PC-3 (cell line): Measurements from ENCODE around the gene LPIN2. TPM values are rescaled to one million over a fixed set of nuclear protein-coding genes. Genes with fewer than 3 reads are reported as not detected.

ENCODE experiments used
- ATAC-seq: fragments of 200-7000 bp; cut with Tn5 transposase; 2 replicates; pipeline ENCODE4 v1.9.1; 2020; ENCODE audit warnings: mild to moderate bottlenecking, moderate library complexity
- BruUV-seq: library from RNA; stranded (reverse); fragments of 400-500 nt; replicated peaks from 2 replicates; lab custom pipeline; 2021; lab: Mats Ljungman, UMichigan
- CTCF ChIA-PET: fragments of 300-600 bp; sonication (Branson Sonifier 250); formaldehyde crosslinking; loops from one replicate; lab custom pipeline; 2022; ENCODE audit warnings: antibody characterized with exemption; lab: Charles Lee
- POLR2A ChIA-PET: fragments of 300-600 bp; sonication (Branson Sonifier 250); formaldehyde crosslinking; loops from one replicate; lab custom pipeline; 2022; ENCODE audit warnings: antibody characterized with exemption; ENCODE audit not compliant: unreplicated experiment; lab: Charles Lee
- DNase-seq: peaks from one replicate; pipeline ENCODE4 v3.0.0-alpha.2; 2015
- H2AFZ ChIP-seq: fragments of 300-600 bp; sonication (generic); 2 replicates; pipeline ENCODE4 v1.6.0; 2016; ENCODE audit warnings: antibody characterized with exemption, low read length
- H3F3A ChIP-seq: fragments of 300-600 bp; sonication (generic); one replicate; pipeline ENCODE4 v1.6.0; 2017; ENCODE audit warnings: antibody characterized with exemption, low read length, control low read depth, mild to moderate bottlenecking; ENCODE audit not compliant: unreplicated experiment
- H3K27ac ChIP-seq: fragments of 300-600 bp; sonication (generic); 2 replicates; pipeline ENCODE4 v1.5.1; 2016; ENCODE audit warnings: mild to moderate bottlenecking, low read length
- H3K27me3 ChIP-seq: fragments of 300-600 bp; sonication (generic); 2 replicates; pipeline ENCODE4 v1.6.1; 2016; ENCODE audit warnings: low read length, mixed read lengths
- H3K36me3 ChIP-seq: fragments of 300-600 bp; sonication (generic); 2 replicates; pipeline ENCODE4 v1.6.1; 2016; ENCODE audit warnings: low read depth, mixed run types, low read length, mixed read lengths
- H3K4me1 ChIP-seq: fragments of 300-600 bp; sonication (generic); 2 replicates; pipeline ENCODE4 v1.5.1; 2016; ENCODE audit warnings: low read length; ENCODE audit not compliant: insufficient read depth
- H3K4me2 ChIP-seq: fragments of 300-600 bp; sonication (generic); 2 replicates; pipeline ENCODE4 v1.6.0; 2016; ENCODE audit warnings: low read length
- H3K4me3 ChIP-seq: fragments of 300-600 bp; sonication (generic); 2 replicates; pipeline ENCODE4 v1.5.1; 2016; ENCODE audit warnings: mild to moderate bottlenecking, low read length, mixed read lengths
- H3K79me2 ChIP-seq: fragments of 300-600 bp; sonication (generic); 2 replicates; pipeline ENCODE4 v1.6.1; 2017; ENCODE audit warnings: low read length, mixed read lengths
- H3K9ac ChIP-seq: fragments of 300-600 bp; sonication (generic); 2 replicates; pipeline ENCODE4 v1.6.0; 2016; ENCODE audit warnings: mild to moderate bottlenecking, low read length
- H3K9me2 ChIP-seq: fragments of 300-600 bp; sonication (generic); replicated peaks from 2 replicates; pipeline ENCODE4 v1.6.1; 2016; ENCODE audit warnings: mixed run types, low read length, mixed read lengths
- H3K9me3 ChIP-seq: fragments of 300-600 bp; sonication (generic); 2 replicates; pipeline ENCODE4 v1.6.1; 2016; ENCODE audit warnings: low read length, mixed read lengths
- H4K20me1 ChIP-seq: fragments of 300-600 bp; sonication (generic); 2 replicates; pipeline ENCODE4 v1.6.1; 2016; ENCODE audit warnings: low read length, mixed read lengths
- CTCF ChIP-seq: fragments of 300-600 bp; sonication (generic); conservative IDR thresholded peaks from 2 replicates; pipeline ENCODE4 v1.5.1; 2017; ENCODE audit warnings: antibody characterized with exemption, low read depth, mild to moderate bottlenecking, low read length
- EZH2 ChIP-seq: fragments of 300-600 bp; sonication (generic); IDR thresholded peaks from one replicate; pipeline ENCODE4 v1.6.1; 2017; ENCODE audit warnings: antibody characterized with exemption, mild to moderate bottlenecking, low read length; ENCODE audit not compliant: unreplicated experiment
- EZH2phosphoT487 ChIP-seq: fragments of 300-600 bp; sonication (generic); IDR thresholded peaks from 2 replicates; pipeline ENCODE4 v1.6.1; 2018; ENCODE audit warnings: mild to moderate bottlenecking, antibody characterized with exemption, low read length, borderline replicate concordance
- intact Hi-C: fragments of 100-400 bp; cut with micrococcal nuclease; formaldehyde crosslinking; loops from 2 replicates; pipeline ENCODE4 v1.9.0; 2023
- total RNA-seq: library from RNA; depleted of rRNA; stranded (reverse); fragments of >200 nt; gene quantifications from 2 replicates; pipeline ENCODE4 v1.2.3, GENCODE V29; 2014

Gene LPIN2
- total RNA-seq, 1 experiment from 2014 or later: 9.8 TPM

- no peaks in the 10 kb centered on the region for H3K9me2 ChIP-seq
- H2AFZ ChIP-seq: no peak overlapping the region
- no peaks in the 10 kb centered on the region for H4K20me1 ChIP-seq
- intact Hi-C loops: no loop called here
- POLR2A ChIA-PET: no interaction called here
- H3K27ac ChIP-seq: no peak overlapping the region
- CTCF ChIA-PET: no interaction called here
- no peaks in the 10 kb centered on the region for H3F3A ChIP-seq
- H3K36me3 ChIP-seq: no peaks in the 10 kb centered on the region
- no peak for TF ChIP-seq EZH2phosphoT487
- TF ChIP-seq CTCF: no peak
- no peak for TF ChIP-seq EZH2
- BruUV-seq: no TSS peak
- no peak overlapping the region for H3K4me3 ChIP-seq
- no peaks in the 10 kb centered on the region for H3K9me3 ChIP-seq
- no peak for DNase-seq
- no peaks in the 10 kb centered on the region for H3K27me3 ChIP-seq
- H3K9ac ChIP-seq: no peak overlapping the region
- no peaks in the 10 kb centered on the region for H3K79me2 ChIP-seq
- H3K4me2 ChIP-seq: no peak overlapping the region
- peaks cover 11% of the 10 kb centered on the region for H3K4me1 ChIP-seq
- no peak for ATAC-seq
These were observed 29.4 kb upstream of the LPIN2 start for GRCh38 chr18:3042379-3042778.

- Histone ChIP-seq H3K4me2 (no peak overlapping the region), H3K4me1 (peaks cover 11% of the 10 kb centered on the region), H3K36me3 (no peaks in the 10 kb centered on the region), H3F3A (no peaks in the 10 kb centered on the region), H3K79me2 (no peaks in the 10 kb centered on the region), H3K9me3 (no peaks in the 10 kb centered on the region), H4K20me1 (no peaks in the 10 kb centered on the region), H2AFZ (no peak overlapping the region), H3K27me3 (no peaks in the 10 kb centered on the region), H3K9ac (no peak overlapping the region), H3K4me3 (no peak overlapping the region), H3K9me2 (no peaks in the 10 kb centered on the region), H3K27ac (no peak overlapping the region)
- ChIA-PET POLR2A (no interaction called here), CTCF (no interaction called here)
- BruUV-seq: no TSS peak
- intact Hi-C loops: no loop called here
- TF ChIP-seq CTCF (no peak), EZH2phosphoT487 (no peak), EZH2 (no peak)
- DNase-seq (no peak), ATAC-seq (no peak)
These were observed 28.9 kb upstream of the LPIN2 start for GRCh38 chr18:3041843-3042242.

- no peaks in the 10 kb centered on the region for H4K20me1 ChIP-seq
- H3K4me1 ChIP-seq: peaks cover 11% of the 10 kb centered on the region
- intact Hi-C loops: no loop called here
- H3K9ac ChIP-seq: no peak overlapping the region
- no peaks in the 10 kb centered on the region for H3K36me3 ChIP-seq
- no peak overlapping the region for H3K4me3 ChIP-seq
- no peaks in the 10 kb centered on the region for H3F3A ChIP-seq
- H3K27ac ChIP-seq: no peak overlapping the region
- no peak overlapping the region for H2AFZ ChIP-seq
- no peak overlapping the region for H3K4me2 ChIP-seq
- DNase-seq (no peak), ATAC-seq (no peak)
- no peaks in the 10 kb centered on the region for H3K79me2 ChIP-seq
- no peaks in the 10 kb centered on the region for H3K27me3 ChIP-seq
- BruUV-seq: no TSS peak
- TF ChIP-seq EZH2phosphoT487 (no peak), EZH2 (no peak), CTCF (no peak)
- ChIA-PET CTCF (no interaction called here), POLR2A (no interaction called here)
- no peaks in the 10 kb centered on the region for H3K9me3 ChIP-seq
- no peaks in the 10 kb centered on the region for H3K9me2 ChIP-seq
These were observed 27.9 kb upstream of the LPIN2 start for GRCh38 chr18:3040881-3041280.
